Loucy (cell line): ENCODE results near the gene CSNK1G1.

Source experiments
- H2AFZ ChIP-seq: fragments of 200-600 bp; sonication (generic); 2 replicates; pipeline ENCODE4 v1.6.0; 2016; ENCODE audit warnings: antibody characterized with exemption, mild to moderate bottlenecking, low read length, moderate library complexity
- H3F3A ChIP-seq: fragments of 200-600 bp; 2 replicates; pipeline ENCODE4 v1.6.0; 2016; ENCODE audit warnings: antibody characterized with exemption, low read depth, mild to moderate bottlenecking
- H3K27me3 ChIP-seq: fragments of 200-600 bp; sonication (generic); 2 replicates; pipeline ENCODE4 v1.6.1; 2014; ENCODE audit warnings: low read length, mild to moderate bottlenecking; ENCODE audit not compliant: insufficient read depth, poor library complexity, severe bottlenecking
- H3K36me3 ChIP-seq: fragments of 200-600 bp; sonication (generic); 2 replicates; pipeline ENCODE4 v1.6.1; 2016; ENCODE audit warnings: low read length; ENCODE audit not compliant: insufficient read depth
- H3K4me1 ChIP-seq: fragments of 200-600 bp; sonication (generic); 2 replicates; pipeline ENCODE4 v1.5.1; 2014; ENCODE audit warnings: low read length, mild to moderate bottlenecking; ENCODE audit not compliant: insufficient read depth, poor library complexity, severe bottlenecking
- H3K4me2 ChIP-seq: fragments of 200-600 bp; sonication (generic); 2 replicates; pipeline ENCODE4 v1.6.0; 2014; ENCODE audit warnings: antibody characterized with exemption, low read length, low read depth, mild to moderate bottlenecking; ENCODE audit not compliant: poor library complexity, severe bottlenecking
- H3K4me3 ChIP-seq: fragments of 200-600 bp; sonication (generic); 2 replicates; pipeline ENCODE4 v1.5.1; 2014; ENCODE audit warnings: low read length, mild to moderate bottlenecking, mixed read lengths; ENCODE audit not compliant: poor library complexity, severe bottlenecking
- H3K79me2 ChIP-seq: fragments of 200-600 bp; sonication (generic); 2 replicates; pipeline ENCODE4 v1.6.1; 2014; ENCODE audit warnings: low read length; ENCODE audit not compliant: insufficient read depth
- H3K9ac ChIP-seq: fragments of 200-600 bp; sonication (generic); 2 replicates; pipeline ENCODE4 v1.6.0; 2014; ENCODE audit warnings: mild to moderate bottlenecking, low read depth, low read length, moderate library complexity; ENCODE audit not compliant: poor library complexity, severe bottlenecking
- H3K9me2 ChIP-seq: fragments of 200-600 bp; sonication (generic); replicated peaks from 2 replicates; pipeline ENCODE4 v1.6.1; 2016; ENCODE audit warnings: low read depth, low read length, mixed read lengths
- H3K9me3 ChIP-seq: fragments of 200-600 bp; sonication (generic); 2 replicates; pipeline ENCODE4 v1.6.1; 2014; ENCODE audit warnings: mild to moderate bottlenecking, antibody characterized with exemption, low read length, low read depth; ENCODE audit not compliant: insufficient read depth
- H4K20me1 ChIP-seq: fragments of 200-600 bp; sonication (generic); 2 replicates; pipeline ENCODE4 v1.6.0; 2014; ENCODE audit warnings: antibody characterized with exemption, low read length, mild to moderate bottlenecking; ENCODE audit not compliant: insufficient read depth, poor library complexity, severe bottlenecking
- CTCF ChIP-seq: fragments of 200-600 bp; sonication (generic); conservative IDR thresholded peaks from 2 replicates; pipeline ENCODE4 v1.5.1; 2014; ENCODE audit warnings: mild to moderate bottlenecking, antibody characterized with exemption, low read length
- EZH2phosphoT487 ChIP-seq: fragments of 200-600 bp; IDR thresholded peaks from 2 replicates; pipeline ENCODE4 v1.6.1; 2018; ENCODE audit warnings: antibody characterized with exemption, mild to moderate bottlenecking, moderate library complexity, borderline replicate concordance

Gene CSNK1G1

GRCh38 chr15:64249883-64250575 is 105.9 kb downstream of the CSNK1G1 start:
- Histone ChIP-seq H3F3A (no peaks in the 10 kb centered on the region), H3K27me3 (no peaks in the 10 kb centered on the region), H3K4me1 (peaks cover 19% of the 10 kb centered on the region), H3K36me3 (peaks cover 33% of the 10 kb centered on the region; the same call in 1 of the 2 replicates), H4K20me1 (no peaks in the 10 kb centered on the region), H3K9me3 (no peaks in the 10 kb centered on the region), H3K9me2 (no peaks in the 10 kb centered on the region), H3K9ac (no peak overlapping the region), H3K4me2 (no peak overlapping the region), H3K79me2 (peaks cover 51% of the 10 kb centered on the region; the same call in 1 of the 2 replicates), H3K4me3 (no peak overlapping the region), H2AFZ (no peak overlapping the region)
- no peak for TF ChIP-seq EZH2phosphoT487

DNA sequence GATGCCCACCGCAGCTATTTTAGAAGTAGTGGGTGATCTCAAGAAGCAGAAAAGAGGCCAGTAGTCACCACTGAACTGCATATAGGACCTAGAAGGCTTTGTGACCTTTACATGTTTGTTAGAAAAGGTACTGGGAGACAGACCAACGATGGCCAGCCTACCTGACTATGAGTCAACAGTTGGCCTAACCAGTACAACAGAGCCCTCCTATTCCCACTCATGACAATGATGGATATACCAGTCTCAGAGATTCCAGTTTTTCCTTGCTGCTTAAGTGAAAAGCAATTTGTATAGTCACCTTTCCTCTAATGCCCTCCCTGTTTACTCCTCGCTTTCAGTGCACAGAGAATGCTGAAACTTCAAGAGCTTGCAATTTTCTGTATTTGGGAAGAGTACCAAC is 106.6 kb downstream of the CSNK1G1 start:
- peaks cover 56% of the 10 kb centered on the region; the same call in 1 of the 2 replicates for H3K79me2 ChIP-seq
- peaks cover 19% of the 10 kb centered on the region for H3K4me1 ChIP-seq
- no peaks in the 10 kb centered on the region for H3K9me2 ChIP-seq
- no peaks in the 10 kb centered on the region for H4K20me1 ChIP-seq
- no peaks in the 10 kb centered on the region for H3F3A ChIP-seq
- no peaks in the 10 kb centered on the region for H3K27me3 ChIP-seq
- H3K4me3 ChIP-seq, result no peak overlapping the region
- peaks cover 33% of the 10 kb centered on the region; the same call in 1 of the 2 replicates for H3K36me3 ChIP-seq
- H2AFZ ChIP-seq, result no peak overlapping the region
- no peak overlapping the region for H3K9ac ChIP-seq
- no peak overlapping the region for H3K4me2 ChIP-seq
- TF ChIP-seq EZH2phosphoT487, result no peak
- no peak for TF ChIP-seq CTCF
- H3K9me3 ChIP-seq, result no peaks in the 10 kb centered on the region

DNA sequence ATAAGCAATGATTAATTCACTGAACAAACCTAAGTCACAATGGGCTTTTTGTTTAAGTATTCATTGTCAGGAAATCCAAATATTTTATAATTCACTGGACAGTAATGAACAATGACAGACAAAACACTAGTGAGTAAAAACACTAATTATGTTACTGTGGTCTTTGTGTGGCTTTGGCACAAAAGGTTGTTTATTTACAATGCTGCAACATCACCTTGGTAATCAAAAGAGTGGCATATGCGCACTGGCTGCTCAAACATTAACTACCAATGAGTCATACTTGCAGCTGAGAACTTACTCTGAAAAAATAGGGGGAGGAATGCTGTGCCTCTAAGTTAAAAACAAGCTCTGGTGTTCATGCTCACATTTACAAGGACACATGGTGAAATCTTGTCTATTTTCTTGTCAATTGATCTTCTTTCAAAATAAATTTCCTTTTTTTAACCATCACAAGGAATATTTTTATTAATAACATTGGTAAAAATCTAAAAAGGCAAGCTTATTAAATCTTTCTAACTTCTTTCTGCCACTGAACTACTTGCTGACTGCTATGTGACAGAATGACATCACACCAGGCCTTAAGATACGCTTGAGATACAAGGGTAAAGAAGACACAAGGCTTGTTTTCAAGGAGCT is 107.9 kb downstream of the CSNK1G1 start:
- no peaks in the 10 kb centered on the region for H3K9me3 ChIP-seq
- no peaks in the 10 kb centered on the region for H3K9me2 ChIP-seq
- H3K4me2 ChIP-seq, result no peak overlapping the region
- no peaks in the 10 kb centered on the region for H3K27me3 ChIP-seq
- H2AFZ ChIP-seq, result no peak overlapping the region
- H3K9ac ChIP-seq, result no peak overlapping the region
- H3F3A ChIP-seq, result no peaks in the 10 kb centered on the region
- no peaks in the 10 kb centered on the region for H4K20me1 ChIP-seq
- H3K36me3 ChIP-seq, result peaks cover 30% of the 10 kb centered on the region; the same call in 1 of the 2 replicates
- TF ChIP-seq EZH2phosphoT487 (no peak), CTCF (no peak)
- peaks cover 19% of the 10 kb centered on the region for H3K4me1 ChIP-seq
- H3K79me2 ChIP-seq, result peaks cover 55% of the 10 kb centered on the region
- H3K4me3 ChIP-seq, result no peak overlapping the region
